Neutrophil (primary cell): ENCODE measurements around the gene SCART1.
"Not testable (repeated sequence)": the region's sequence is repeated elsewhere in the genome, so short reads cannot be mapped to it uniquely, and the experiment has no call there.

Experiments
- H3K27ac ChIP-seq: fragments of 200-600 bp; sonication (generic); 2 replicates; pipeline ENCODE4 v1.5.1; 2016; ENCODE audit warnings: mild to moderate bottlenecking, moderate library complexity
- H3K27me3 ChIP-seq: fragments of 200-600 bp; sonication (generic); 2 replicates; pipeline ENCODE4 v1.6.0; 2016; ENCODE audit warnings: mild to moderate bottlenecking
- H3K36me3 ChIP-seq: fragments of 200-600 bp; sonication (generic); 2 replicates; pipeline ENCODE4 v1.5.1; 2017
- H3K4me1 ChIP-seq, 2 experiments: fragments of 200-600 bp in 1 of 2; sonication (generic) in 1 of 2; 1 replicate in 1 of 2; 2 replicates in 1 of 2; pipeline versions ENCODE4 v1.5.1 to v1.6.1; 2013 to 2016; ENCODE audit warnings: low read depth in 1 of 2, low read length in 1 of 2, mild to moderate bottlenecking in 1 of 2, moderate library complexity in 1 of 2; ENCODE audit not compliant: control insufficient read depth in 1 of 2, insufficient read depth in 1 of 2
- H3K4me3 ChIP-seq, 2 experiments: fragments of 200-600 bp in 1 of 2; sonication (generic) in 1 of 2; 1 replicate in 1 of 2; 2 replicates in 1 of 2; pipeline ENCODE4 v1.5.1; 2013 to 2016; ENCODE audit warnings: low read depth in 1 of 2, low read length in 1 of 2, mild to moderate bottlenecking in 1 of 2, moderate library complexity in 1 of 2
- H3K9me3 ChIP-seq: fragments of 200-600 bp; sonication (generic); 2 replicates; pipeline ENCODE4 v1.5.1; 2016
- CTCF ChIP-seq: fragments of 200-600 bp; sonication (generic); IDR thresholded peaks from 2 replicates; pipeline ENCODE4 v1.5.1; 2016; ENCODE audit warnings: antibody characterized with exemption

SCART1 gene

DNA sequence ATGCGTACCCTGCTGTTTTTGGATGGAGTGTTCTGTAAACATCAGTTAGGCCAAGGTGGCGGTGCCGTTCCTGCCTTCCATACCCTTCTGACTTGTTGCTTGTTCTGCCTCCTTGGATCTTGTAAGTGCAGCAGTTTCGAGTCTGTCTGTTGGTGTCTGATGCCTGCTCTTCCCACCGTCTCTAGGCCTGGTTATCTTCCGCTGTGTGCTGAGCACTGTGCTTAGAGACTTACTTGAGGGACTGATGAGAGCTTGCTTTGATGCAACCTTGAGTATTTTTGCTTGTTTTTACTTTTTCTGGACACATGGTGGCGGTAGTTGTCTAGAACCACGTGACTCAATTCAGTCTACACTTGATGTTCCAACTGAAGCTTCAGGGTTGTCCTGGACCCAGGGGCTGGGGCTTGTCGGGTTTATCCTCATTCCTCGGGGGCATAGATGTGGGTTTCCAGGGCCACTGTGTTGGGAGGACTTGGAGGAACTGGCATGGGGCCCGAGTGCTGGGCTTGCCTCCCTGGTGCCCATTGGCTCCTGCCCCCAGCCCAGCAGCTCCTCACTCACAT, 15.0 kb upstream of the SCART1 start:
- no peak overlapping the region for H3K4me3 ChIP-seq
- peaks cover 0 to 4% of the 10 kb centered on the region in 2 experiments for H3K4me1 ChIP-seq
- peaks cover 3% of the 10 kb centered on the region for H3K27me3 ChIP-seq
- TF ChIP-seq CTCF: no peak
- H3K27ac ChIP-seq: no peak overlapping the region
- H3K9me3 ChIP-seq: no peaks in the 10 kb centered on the region
- no peaks in the 10 kb centered on the region for H3K36me3 ChIP-seq

- Histone ChIP-seq H3K9me3 (no peaks in the 10 kb centered on the region), H3K27ac (no peak overlapping the region), H3K4me3 (no peak overlapping the region), H3K27me3 (peaks cover 3% of the 10 kb centered on the region), H3K36me3 (no peaks in the 10 kb centered on the region), H3K4me1 (peaks cover 0 to 4% of the 10 kb centered on the region in 2 experiments)
- TF ChIP-seq CTCF: no peak
Observed at GRCh38 chr10:133439517-133440461, 14.0 kb upstream of the SCART1 start.

- Histone ChIP-seq H3K9me3 (peaks cover 1% of the 10 kb centered on the region), H3K27ac (no peak overlapping the region), H3K4me3 (no peak overlapping the region), H3K36me3 (no peaks in the 10 kb centered on the region), H3K4me1 (peaks cover 0 to 4% of the 10 kb centered on the region in 2 experiments), H3K27me3 (peaks cover 3% of the 10 kb centered on the region)
- no peak for TF ChIP-seq CTCF
Observed at GRCh38 chr10:133440633-133441285, 13.0 kb upstream of the SCART1 start.

- not testable (repeated sequence) for H3K36me3 ChIP-seq, H3K9me3 ChIP-seq, H3K4me3 ChIP-seq, H3K27me3 ChIP-seq, H3K27ac ChIP-seq, H3K4me1 ChIP-seq
Observed at GRCh38 chr10:133441356-133441755, 12.4 kb upstream of the SCART1 start.

DNA sequence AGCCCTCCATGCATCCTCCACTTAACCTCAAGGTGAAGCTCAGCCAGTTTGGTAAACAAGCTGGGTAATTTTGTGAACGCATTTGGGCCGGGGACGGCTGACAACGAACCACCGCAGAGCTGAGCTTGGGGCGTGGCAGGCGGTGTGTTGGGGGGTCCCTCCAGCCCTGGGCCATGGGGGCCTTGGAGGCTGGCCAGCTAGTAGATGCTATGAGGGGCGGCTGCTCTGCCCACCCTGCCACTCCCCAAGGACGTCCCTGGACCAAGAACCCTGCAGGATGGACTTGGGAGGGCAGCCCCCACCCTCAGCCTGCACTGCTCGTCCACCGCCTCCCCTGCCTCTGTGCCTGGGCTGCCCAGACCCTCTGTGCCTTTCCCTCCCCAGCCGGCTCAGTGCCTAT, 12.0 kb upstream of the SCART1 start:
- Histone ChIP-seq H3K4me1 (peaks cover 0 to 4% of the 10 kb centered on the region in 2 experiments), H3K27ac (no peak overlapping the region), H3K4me3 (no peak overlapping the region), H3K9me3 (peaks cover 12% of the 10 kb centered on the region), H3K36me3 (no peaks in the 10 kb centered on the region), H3K27me3 (peaks cover 7% of the 10 kb centered on the region)
- no peak for TF ChIP-seq CTCF
